ENCODE results near the gene SH2D1A. TPM values are rescaled to one million over a fixed set of nuclear protein-coding genes. Genes with fewer than 3 reads are reported as not detected.
A peak's percentile ranks its signal among the peaks of the same experiment; 100 is the strongest.

The SH2D1A gene
- total and polyA plus RNA-seq, 4 donors, result 0.15 to 0.59 (median 0.32) TPM

- 50% methylated on average over 4 of the region's 5 CpGs for WGBS (ENCODE audit: insufficient coverage)
- no peak for DNase-seq (ENCODE audit: low read depth in 4 of 6, low spot score in 6 of 6)
- H3K4me1 ChIP-seq (ENCODE audit: control insufficient read depth, insufficient read depth, low read length), result no peaks in the 10 kb centered on the region
- no peaks in the 10 kb centered on the region for H3K36me3 ChIP-seq (ENCODE audit: control insufficient read depth, insufficient read depth, low read length)
- H3K27me3 ChIP-seq (ENCODE audit: control insufficient read depth, insufficient read depth, low read length), result no peaks in the 10 kb centered on the region
- H3K9me3 ChIP-seq (ENCODE audit: control insufficient read depth, insufficient read depth, low read length), result no peaks in the 10 kb centered on the region
- no peak overlapping the region for H3K4me3 ChIP-seq (ENCODE audit: low read depth, low read length)
- H3K27ac ChIP-seq (ENCODE audit: low read depth, low read length), result no peak overlapping the region
Observed at GRCh38 chrX:124348182-124348581, 1.8 kb downstream of the SH2D1A start.

- no peak for DNase-seq (ENCODE audit: low read depth in 4 of 6, low spot score in 6 of 6)
- Histone ChIP-seq H3K36me3 (ENCODE audit: control insufficient read depth, insufficient read depth, low read length) (no peaks in the 10 kb centered on the region), H3K27ac (ENCODE audit: low read depth, low read length) (no peak overlapping the region), H3K4me1 (ENCODE audit: control insufficient read depth, insufficient read depth, low read length) (no peaks in the 10 kb centered on the region), H3K4me3 (ENCODE audit: low read depth, low read length) (no peak overlapping the region), H3K9me3 (ENCODE audit: control insufficient read depth, insufficient read depth, low read length) (no peaks in the 10 kb centered on the region), H3K27me3 (ENCODE audit: control insufficient read depth, insufficient read depth, low read length) (no peaks in the 10 kb centered on the region)
- 95% methylated on average over 3 of the region's 6 CpGs for WGBS (ENCODE audit: insufficient coverage)
Observed at GRCh38 chrX:124348885-124349453, 2.6 kb downstream of the SH2D1A start.

- 0% methylated on average over 1 of the region's 2 CpGs for WGBS (ENCODE audit: insufficient coverage)
Observed at GRCh38 chrX:124354648-124355047, 8.3 kb downstream of the SH2D1A start.

GRCh38 chrX:124358800-124359383, 12.5 kb downstream of the SH2D1A start:
- no peaks in the 10 kb centered on the region for H3K27me3 ChIP-seq (ENCODE audit: control insufficient read depth, insufficient read depth, low read length)

More at GRCh38 chrX:124354648-124355047, 8.3 kb downstream of the SH2D1A start:
- Histone ChIP-seq H3K9me3 (ENCODE audit: control insufficient read depth, insufficient read depth, low read length) (no peaks in the 10 kb centered on the region), H3K4me3 (ENCODE audit: low read depth, low read length) (no peak overlapping the region), H3K36me3 (ENCODE audit: control insufficient read depth, insufficient read depth, low read length) (no peaks in the 10 kb centered on the region), H3K4me1 (ENCODE audit: control insufficient read depth, insufficient read depth, low read length) (no peaks in the 10 kb centered on the region), H3K27me3 (ENCODE audit: control insufficient read depth, insufficient read depth, low read length) (no peaks in the 10 kb centered on the region), H3K27ac (ENCODE audit: low read depth, low read length) (no peak overlapping the region)
- no peak for DNase-seq (ENCODE audit: low read depth in 4 of 6, low spot score in 6 of 6)

GRCh38 chrX:124362072-124362471, 15.7 kb downstream of the SH2D1A start:
- no peak overlapping the region for H3K4me3 ChIP-seq (ENCODE audit: low read depth, low read length)
- H3K27me3 ChIP-seq (ENCODE audit: control insufficient read depth, insufficient read depth, low read length), result no peaks in the 10 kb centered on the region
- DNase-seq (ENCODE audit: low read depth in 4 of 6, low spot score in 6 of 6), result no peak
- 55% methylated on average over 1 of the region's 2 CpGs for WGBS (ENCODE audit: insufficient coverage)
- no peak overlapping the region for H3K27ac ChIP-seq (ENCODE audit: low read depth, low read length)
- H3K9me3 ChIP-seq (ENCODE audit: control insufficient read depth, insufficient read depth, low read length), result no peaks in the 10 kb centered on the region
- H3K36me3 ChIP-seq (ENCODE audit: control insufficient read depth, insufficient read depth, low read length), result no peaks in the 10 kb centered on the region
- H3K4me1 ChIP-seq (ENCODE audit: control insufficient read depth, insufficient read depth, low read length), result no peaks in the 10 kb centered on the region

More at GRCh38 chrX:124358800-124359383, 12.5 kb downstream of the SH2D1A start:
- Histone ChIP-seq H3K9me3 (ENCODE audit: control insufficient read depth, insufficient read depth, low read length) (no peaks in the 10 kb centered on the region), H3K27ac (ENCODE audit: low read depth, low read length) (no peak overlapping the region), H3K36me3 (ENCODE audit: control insufficient read depth, insufficient read depth, low read length) (no peaks in the 10 kb centered on the region), H3K4me1 (ENCODE audit: control insufficient read depth, insufficient read depth, low read length) (no peaks in the 10 kb centered on the region), H3K4me3 (ENCODE audit: low read depth, low read length) (no peak overlapping the region)
- DNase-seq (ENCODE audit: low read depth in 4 of 6, low spot score in 6 of 6), result no peak
- WGBS (ENCODE audit: insufficient coverage), result no CpG with 5 or more reads among the region's 3 CpGs

- Histone ChIP-seq H3K36me3 (ENCODE audit: control insufficient read depth, insufficient read depth, low read length) (no peaks in the 10 kb centered on the region), H3K4me1 (ENCODE audit: control insufficient read depth, insufficient read depth, low read length) (no peaks in the 10 kb centered on the region), H3K27me3 (ENCODE audit: control insufficient read depth, insufficient read depth, low read length) (no peaks in the 10 kb centered on the region), H3K27ac (ENCODE audit: low read depth, low read length) (no peak overlapping the region), H3K4me3 (ENCODE audit: low read depth, low read length) (no peak overlapping the region), H3K9me3 (ENCODE audit: control insufficient read depth, insufficient read depth, low read length) (no peaks in the 10 kb centered on the region)
- no CpG with 5 or more reads among the region's 1 CpG for WGBS (ENCODE audit: insufficient coverage)
- DNase-seq (ENCODE audit: low read depth in 4 of 6, low spot score in 6 of 6), result no peak
Observed at GRCh38 chrX:124362761-124363160, 16.4 kb downstream of the SH2D1A start.

GRCh38 chrX:124369722-124370121, 23.4 kb downstream of the SH2D1A start:
- no peak overlapping the region for H3K4me3 ChIP-seq (ENCODE audit: low read depth, low read length)
- H3K4me1 ChIP-seq (ENCODE audit: control insufficient read depth, insufficient read depth, low read length), result no peaks in the 10 kb centered on the region
- H3K27me3 ChIP-seq (ENCODE audit: control insufficient read depth, insufficient read depth, low read length), result peaks cover 4% of the 10 kb centered on the region
- no peaks in the 10 kb centered on the region for H3K36me3 ChIP-seq (ENCODE audit: control insufficient read depth, insufficient read depth, low read length)
- no peak overlapping the region for H3K27ac ChIP-seq (ENCODE audit: low read depth, low read length)
- H3K9me3 ChIP-seq (ENCODE audit: control insufficient read depth, insufficient read depth, low read length), result no peaks in the 10 kb centered on the region
- DNase-seq (ENCODE audit: low read depth in 4 of 6, low spot score in 6 of 6), result peak in 1 of 6 donors; percentile 86

- no CpG with 5 or more reads among the region's 1 CpG for WGBS (ENCODE audit: insufficient coverage)
- H3K4me3 ChIP-seq (ENCODE audit: low read depth, low read length), result no peak overlapping the region
- peaks cover 3% of the 10 kb centered on the region for H3K27me3 ChIP-seq (ENCODE audit: control insufficient read depth, insufficient read depth, low read length)
- no peak overlapping the region for H3K27ac ChIP-seq (ENCODE audit: low read depth, low read length)
- no peaks in the 10 kb centered on the region for H3K4me1 ChIP-seq (ENCODE audit: control insufficient read depth, insufficient read depth, low read length)
- no peaks in the 10 kb centered on the region for H3K36me3 ChIP-seq (ENCODE audit: control insufficient read depth, insufficient read depth, low read length)
- DNase-seq (ENCODE audit: low read depth in 4 of 6, low spot score in 6 of 6), result no peak
- no peaks in the 10 kb centered on the region for H3K9me3 ChIP-seq (ENCODE audit: control insufficient read depth, insufficient read depth, low read length)
Observed at GRCh38 chrX:124373348-124373747, 27.0 kb downstream of the SH2D1A start.

GRCh38 chrX:124378643-124379042, 32.3 kb downstream of the SH2D1A start:
- Histone ChIP-seq H3K4me1 (ENCODE audit: control insufficient read depth, insufficient read depth, low read length) (no peaks in the 10 kb centered on the region), H3K27ac (ENCODE audit: low read depth, low read length) (no peak overlapping the region), H3K4me3 (ENCODE audit: low read depth, low read length) (no peak overlapping the region), H3K36me3 (ENCODE audit: control insufficient read depth, insufficient read depth, low read length) (no peaks in the 10 kb centered on the region), H3K27me3 (ENCODE audit: control insufficient read depth, insufficient read depth, low read length) (peaks cover 3% of the 10 kb centered on the region), H3K9me3 (ENCODE audit: control insufficient read depth, insufficient read depth, low read length) (no peaks in the 10 kb centered on the region)
- DNase-seq (ENCODE audit: low read depth in 4 of 6, low spot score in 6 of 6), result no peak
- WGBS (ENCODE audit: insufficient coverage), result no CpG with 5 or more reads among the region's 4 CpGs

- DNase-seq (ENCODE audit: low read depth in 4 of 6, low spot score in 6 of 6), result no peak
- no peaks in the 10 kb centered on the region for H3K4me1 ChIP-seq (ENCODE audit: control insufficient read depth, insufficient read depth, low read length)
- WGBS (ENCODE audit: insufficient coverage), result no CpG with 5 or more reads among the region's 4 CpGs
Observed at GRCh38 chrX:124383354-124383753, 37.0 kb downstream of the SH2D1A start.

More at GRCh38 chrX:124383354-124383753, 37.0 kb downstream of the SH2D1A start:
- H3K9me3 ChIP-seq (ENCODE audit: control insufficient read depth, insufficient read depth, low read length), result no peaks in the 10 kb centered on the region
- no peak overlapping the region for H3K4me3 ChIP-seq (ENCODE audit: low read depth, low read length)
- H3K27ac ChIP-seq (ENCODE audit: low read depth, low read length), result no peak overlapping the region
- H3K27me3 ChIP-seq (ENCODE audit: control insufficient read depth, insufficient read depth, low read length), result peaks cover 3% of the 10 kb centered on the region
- H3K36me3 ChIP-seq (ENCODE audit: control insufficient read depth, insufficient read depth, low read length), result no peaks in the 10 kb centered on the region
